Body of pancreas (tissue), 4 donors: ENCODE data around the gene CAMK2A. TPM values are rescaled to one million over a fixed set of nuclear protein-coding genes. Genes with fewer than 3 reads are reported as not detected.
A peak's percentile ranks its signal among the peaks of the same experiment; 100 is the strongest.

Experiments used
- ATAC-seq: fragments of 150-250 bp; one replicate; pipeline ENCODE4 v1.9.1; 2016
- DNase-seq, 4 donors: peaks; one replicate each; pipeline ENCODE4 v3.0.0-alpha.2; 2019
- H3K27ac ChIP-seq, 4 donors: fragments of 200-600 bp; sonication (generic); 1 replicate in 3 of 4; 2 replicates in 1 of 4; pipeline versions ENCODE4 v1.5.1 to v1.6.1; 2016 to 2019; ENCODE audit warnings: mild to moderate bottlenecking in 1 of 4, mixed read lengths in 1 of 4, moderate library complexity in 1 of 4
- H3K27me3 ChIP-seq, 2 donors: fragments of 200-600 bp; sonication (generic); one replicate each; pipeline ENCODE4 v1.6.0; 2016; ENCODE audit warnings: mild to moderate bottlenecking in 1 of 2
- H3K36me3 ChIP-seq, 2 donors: fragments of 200-600 bp; sonication (generic); replicated peaks in 1 of 2; 2 replicates each; pipeline ENCODE4 v1.5.1; 2016; ENCODE audit warnings: low read depth in 2 of 2; ENCODE audit not compliant: insufficient read depth in 1 of 2
- H3K4me1 ChIP-seq: fragments of 200-600 bp; sonication (generic); one replicate; pipeline ENCODE4 v1.6.0; 2016
- H3K4me3 ChIP-seq, 2 donors: fragments of 200-600 bp; sonication (generic); 1 replicate in 1 of 2; 2 replicates in 1 of 2; pipeline ENCODE4 v1.5.1; 2016 to 2019
- H3K9me3 ChIP-seq, 3 donors: fragments of 200-600 bp; sonication (generic); 1 replicate in 2 of 3; 2 replicates in 1 of 3; pipeline ENCODE4 v1.5.1; 2016
- POLR2A ChIP-seq, 3 donors: fragments of 450-650 bp; IDR thresholded peaks; one replicate each; pipeline ENCODE4 v1.6.1; 2016; ENCODE audit warnings: antibody characterized with exemption in 3 of 3, mild to moderate bottlenecking in 2 of 3
- WGBS, 2 donors: methylation state at CpG; one replicate each; pipeline ENCODE4 v1.1.5; 2017; 5-methylcytosine and 5-hydroxymethylcytosine counted together
- intact Hi-C: fragments of 100-400 bp; cut with DNase I; formaldehyde crosslinking; loops from one replicate; pipeline ENCODE4 v1.15.1; 2023
- total RNA-seq, 2 donors: library from RNA; depleted of rRNA; stranded (reverse); fragments of >200 nt; gene quantifications; one replicate each; pipeline ENCODE4 v1.1.0, GENCODE V29; 2016
- TF ChIP-seq, protein P1 (sequence below), 7 experiments: fragments of 450-650 bp in 4 of 7; fragments of 200-600 bp in 3 of 7; sonication (generic) in 3 of 7; IDR thresholded peaks; one replicate each; pipeline ENCODE4 v1.5.1; 2016 to 2019; ENCODE audit warnings: antibody characterized with exemption in 7 of 7

Gene CAMK2A
- total RNA-seq, 2 donors from 2014 or later = 0.26 TPM; not detected in 1

DNA sequence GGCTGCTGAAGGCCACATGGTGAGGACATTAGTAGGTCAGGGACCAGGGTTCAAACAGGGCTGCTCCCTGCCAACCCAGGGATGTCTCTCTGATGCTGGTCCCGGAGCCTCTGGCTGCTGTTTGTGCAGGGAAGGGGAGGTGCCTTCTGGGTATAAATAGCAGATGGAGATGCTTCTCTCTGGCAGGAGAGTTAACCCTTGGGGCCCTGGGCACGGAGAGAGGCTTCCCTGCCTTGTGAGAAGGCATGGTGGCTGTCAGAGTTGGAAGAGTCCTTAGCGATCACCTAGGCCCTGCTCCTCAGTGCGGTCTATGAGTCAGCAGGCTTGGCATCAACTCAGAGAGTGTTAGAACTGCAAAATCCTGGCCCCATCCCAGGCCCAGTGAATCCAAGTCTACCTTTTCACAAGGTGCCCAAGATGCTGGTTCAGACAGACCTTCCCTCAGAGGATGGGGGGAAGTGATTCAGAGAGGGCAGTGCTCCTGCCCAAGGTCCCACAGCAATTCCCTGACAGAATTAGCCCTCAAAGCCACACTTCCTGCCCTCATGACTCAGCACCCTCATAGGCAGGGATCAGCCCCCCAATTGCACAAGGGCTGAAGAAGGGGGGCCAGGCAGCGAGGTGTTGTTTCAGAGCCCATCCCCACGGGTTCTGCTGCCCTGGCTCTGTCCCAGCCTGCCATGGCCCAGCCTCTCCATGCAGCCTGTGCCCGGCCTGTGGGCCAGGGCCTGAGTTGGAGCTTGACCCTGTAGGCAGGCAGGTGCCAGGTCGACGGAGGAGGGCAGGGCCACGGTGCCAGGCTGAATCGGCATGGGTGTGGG lies 25.6 kb downstream of the CAMK2A start:
- no peak for TF ChIP-seq POLR2A (IDR thresholded peaks at IDR 0.05)
- TF ChIP-seq, protein P1, sequence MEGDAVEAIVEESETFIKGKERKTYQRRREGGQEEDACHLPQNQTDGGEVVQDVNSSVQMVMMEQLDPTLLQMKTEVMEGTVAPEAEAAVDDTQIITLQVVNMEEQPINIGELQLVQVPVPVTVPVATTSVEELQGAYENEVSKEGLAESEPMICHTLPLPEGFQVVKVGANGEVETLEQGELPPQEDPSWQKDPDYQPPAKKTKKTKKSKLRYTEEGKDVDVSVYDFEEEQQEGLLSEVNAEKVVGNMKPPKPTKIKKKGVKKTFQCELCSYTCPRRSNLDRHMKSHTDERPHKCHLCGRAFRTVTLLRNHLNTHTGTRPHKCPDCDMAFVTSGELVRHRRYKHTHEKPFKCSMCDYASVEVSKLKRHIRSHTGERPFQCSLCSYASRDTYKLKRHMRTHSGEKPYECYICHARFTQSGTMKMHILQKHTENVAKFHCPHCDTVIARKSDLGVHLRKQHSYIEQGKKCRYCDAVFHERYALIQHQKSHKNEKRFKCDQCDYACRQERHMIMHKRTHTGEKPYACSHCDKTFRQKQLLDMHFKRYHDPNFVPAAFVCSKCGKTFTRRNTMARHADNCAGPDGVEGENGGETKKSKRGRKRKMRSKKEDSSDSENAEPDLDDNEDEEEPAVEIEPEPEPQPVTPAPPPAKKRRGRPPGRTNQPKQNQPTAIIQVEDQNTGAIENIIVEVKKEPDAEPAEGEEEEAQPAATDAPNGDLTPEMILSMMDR (IDR thresholded peaks at IDR 0.05) = no peak
- intact Hi-C loops = no loop called here
- ATAC-seq = peak; percentile 71
- Histone ChIP-seq H3K9me3 (no peaks in the 10 kb centered on the region), H3K27me3 (no peaks in the 10 kb centered on the region), H3K4me1 (peaks cover 41% of the 10 kb centered on the region), H3K36me3 (no peaks in the 10 kb centered on the region), H3K27ac (no peak overlapping the region), H3K4me3 (no peak overlapping the region)
- 39 to 51% methylated on average over 10 to 11 of the region's 11 CpGs for WGBS, 2 donors
- peak; percentile 58 to 91 (median 67) for DNase-seq

DNA sequence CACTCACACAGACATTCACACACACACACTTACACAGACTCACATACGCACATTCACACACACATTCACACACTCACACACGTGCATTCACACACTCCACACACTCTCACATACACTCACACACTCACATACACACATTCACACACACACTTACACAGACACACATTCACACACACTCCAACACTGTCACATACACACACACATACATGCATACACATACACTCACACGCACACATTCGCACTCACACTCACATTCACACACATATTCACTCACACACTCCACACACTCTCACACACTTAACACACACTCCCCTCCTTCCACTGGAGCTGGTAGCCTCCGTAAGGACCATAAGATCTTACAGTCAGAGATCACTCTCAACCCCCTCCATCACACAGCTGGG lies 26.2 kb downstream of the CAMK2A start:
- Histone ChIP-seq H3K4me3 (no peak overlapping the region), H3K27me3 (no peaks in the 10 kb centered on the region), H3K36me3 (no peaks in the 10 kb centered on the region), H3K4me1 (peaks cover 35% of the 10 kb centered on the region), H3K27ac (no peak overlapping the region), H3K9me3 (no peaks in the 10 kb centered on the region)
- intact Hi-C loops = no loop called here
- no peak for TF ChIP-seq POLR2A (IDR thresholded peaks at IDR 0.05)
- TF ChIP-seq, protein P1 (IDR thresholded peaks at IDR 0.05) = no peak
- 77 to 87% methylated on average over 5 of the region's 5 CpGs for WGBS, 2 donors
- DNase-seq (no peak), ATAC-seq (no peak)

DNA sequence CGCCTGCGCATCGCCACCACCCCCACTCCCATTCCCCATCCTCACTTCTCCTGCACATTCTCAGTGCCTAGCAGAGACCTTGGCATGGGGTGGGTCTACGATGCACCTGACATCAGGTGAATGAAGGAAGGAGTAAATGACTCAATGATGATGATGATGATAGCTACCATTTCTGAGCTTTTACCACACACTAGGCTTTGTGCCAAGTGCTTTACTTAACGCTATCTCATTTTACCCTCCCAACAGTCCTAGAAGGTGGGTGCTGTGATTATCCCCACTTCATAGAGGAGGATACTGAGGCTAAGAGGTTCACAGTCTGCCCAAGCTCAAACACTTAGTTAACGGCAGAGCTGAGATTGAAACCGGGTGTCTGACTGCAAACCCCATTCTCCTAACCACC lies 27.1 kb downstream of the CAMK2A start:
- 95 to 96% methylated on average over 7 of the region's 7 CpGs for WGBS, 2 donors
- no peaks in the 10 kb centered on the region for H3K9me3 ChIP-seq
- intact Hi-C loops = no loop called here
- H3K27me3 ChIP-seq = no peaks in the 10 kb centered on the region
- no peak for TF ChIP-seq POLR2A (IDR thresholded peaks at IDR 0.05)
- TF ChIP-seq, protein P1 (IDR thresholded peaks at IDR 0.05) = no peak
- no peak overlapping the region for H3K27ac ChIP-seq
- ATAC-seq = no peak
- no peak for DNase-seq
- H3K4me3 ChIP-seq = no peak overlapping the region
- no peaks in the 10 kb centered on the region for H3K36me3 ChIP-seq
- H3K4me1 ChIP-seq = peaks cover 26% of the 10 kb centered on the region

DNA sequence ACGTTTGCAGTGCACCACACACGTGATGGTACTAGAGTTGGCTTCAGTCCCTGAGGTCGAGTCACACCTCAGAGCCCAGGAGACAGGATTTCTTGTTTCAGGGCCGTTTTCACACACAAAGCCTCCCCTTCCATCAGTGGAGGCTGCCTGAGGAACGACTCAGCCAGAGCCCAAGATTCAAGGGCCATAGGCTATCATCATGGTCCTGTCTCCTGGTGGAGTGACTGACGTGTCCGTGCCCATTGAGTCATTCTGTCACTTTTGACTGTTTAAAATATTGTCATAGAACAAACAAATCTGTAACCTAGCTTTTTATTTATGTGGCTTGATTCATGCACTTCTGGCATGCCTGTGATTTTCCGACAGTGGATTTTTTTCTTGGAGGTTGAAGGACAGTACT lies 28.3 kb downstream of the CAMK2A start:
- ATAC-seq = no peak

More for the DNA sequence above, 28.3 kb downstream of the CAMK2A start:
- H3K4me1 ChIP-seq = peaks cover 14% of the 10 kb centered on the region
- 47 to 62% methylated on average over 4 to 8 of the region's 8 CpGs for WGBS, 2 donors
- H3K4me3 ChIP-seq = no peak overlapping the region
- TF ChIP-seq, protein P1 (IDR thresholded peaks at IDR 0.05) = no peak
- TF ChIP-seq POLR2A (IDR thresholded peaks at IDR 0.05) = no peak
- H3K27me3 ChIP-seq = no peaks in the 10 kb centered on the region
- H3K36me3 ChIP-seq = no peaks in the 10 kb centered on the region
- H3K27ac ChIP-seq = no peak overlapping the region
- intact Hi-C loops = no loop called here
- no peak for DNase-seq
- no peaks in the 10 kb centered on the region for H3K9me3 ChIP-seq
